ENCODE data around the gene RBM26. TPM values are rescaled to one million over a fixed set of nuclear protein-coding genes. Genes with fewer than 3 reads are reported as not detected.

RBM26 gene
- total RNA-seq, 2 donors from 2014 or later: 29.0 to 45.9 TPM

DNA sequence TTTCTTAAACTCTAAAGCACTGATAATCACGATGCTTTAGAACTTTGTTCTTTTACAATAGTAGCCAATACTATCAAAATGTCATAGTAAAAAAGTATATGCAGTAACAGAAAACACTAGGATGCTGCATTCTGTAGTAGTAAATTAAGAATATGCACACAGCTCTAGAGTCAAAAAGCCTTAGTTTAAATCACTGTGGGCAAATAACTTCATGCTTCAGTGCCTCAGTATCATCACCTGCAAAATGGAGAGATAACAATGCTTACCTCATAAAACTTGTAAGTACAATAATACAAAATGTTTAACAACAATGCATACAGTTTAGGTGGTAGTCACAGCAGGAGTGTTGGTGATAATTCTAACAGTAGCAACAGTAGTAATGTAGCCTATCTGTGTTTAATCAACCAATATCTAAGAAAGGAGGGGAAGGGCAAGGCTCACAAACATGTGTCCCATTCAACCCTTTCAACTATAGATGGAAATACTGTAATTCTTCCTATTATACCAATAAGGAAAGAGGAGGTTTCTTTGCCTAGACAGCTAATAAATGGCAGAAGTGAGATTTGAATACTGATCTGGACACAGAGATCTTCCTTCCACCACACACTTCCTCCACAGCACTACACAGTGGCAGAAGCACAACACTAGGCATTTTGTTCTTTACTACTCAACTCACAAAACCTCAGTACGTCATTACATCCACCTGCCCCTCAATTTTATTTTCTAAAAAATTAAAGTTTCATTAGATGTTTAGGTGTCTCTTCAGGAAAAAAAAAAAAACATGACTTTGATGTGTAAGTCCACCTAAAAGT is 4.6 kb downstream of the RBM26 start:
- Histone ChIP-seq H3K27me3 (replicated peaks; ENCODE audit: insufficient read depth) (no peaks in the 10 kb centered on the region), H3K4me1 (replicated peaks) (no peaks in the 10 kb centered on the region), H3K27ac (no peak overlapping the region), H3K9me3 (no peaks in the 10 kb centered on the region), H3K4me3 (no peak overlapping the region), H3K36me3 (no peaks in the 10 kb centered on the region)
- no peak for DNase-seq (ENCODE audit: low spot score)
- WGBS: 34% methylated on average over 2 of the region's 2 CpGs
- intact Hi-C loops (cut with DNase I): no loop called here
- TF ChIP-seq POLR2A (IDR thresholded peaks at IDR 0.05) (no peak), POLR2AphosphoS5 (IDR thresholded peaks at IDR 0.05) (no peak)
- TF ChIP-seq, protein P1, sequence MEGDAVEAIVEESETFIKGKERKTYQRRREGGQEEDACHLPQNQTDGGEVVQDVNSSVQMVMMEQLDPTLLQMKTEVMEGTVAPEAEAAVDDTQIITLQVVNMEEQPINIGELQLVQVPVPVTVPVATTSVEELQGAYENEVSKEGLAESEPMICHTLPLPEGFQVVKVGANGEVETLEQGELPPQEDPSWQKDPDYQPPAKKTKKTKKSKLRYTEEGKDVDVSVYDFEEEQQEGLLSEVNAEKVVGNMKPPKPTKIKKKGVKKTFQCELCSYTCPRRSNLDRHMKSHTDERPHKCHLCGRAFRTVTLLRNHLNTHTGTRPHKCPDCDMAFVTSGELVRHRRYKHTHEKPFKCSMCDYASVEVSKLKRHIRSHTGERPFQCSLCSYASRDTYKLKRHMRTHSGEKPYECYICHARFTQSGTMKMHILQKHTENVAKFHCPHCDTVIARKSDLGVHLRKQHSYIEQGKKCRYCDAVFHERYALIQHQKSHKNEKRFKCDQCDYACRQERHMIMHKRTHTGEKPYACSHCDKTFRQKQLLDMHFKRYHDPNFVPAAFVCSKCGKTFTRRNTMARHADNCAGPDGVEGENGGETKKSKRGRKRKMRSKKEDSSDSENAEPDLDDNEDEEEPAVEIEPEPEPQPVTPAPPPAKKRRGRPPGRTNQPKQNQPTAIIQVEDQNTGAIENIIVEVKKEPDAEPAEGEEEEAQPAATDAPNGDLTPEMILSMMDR (IDR thresholded peaks at IDR 0.05): no peak

DNA sequence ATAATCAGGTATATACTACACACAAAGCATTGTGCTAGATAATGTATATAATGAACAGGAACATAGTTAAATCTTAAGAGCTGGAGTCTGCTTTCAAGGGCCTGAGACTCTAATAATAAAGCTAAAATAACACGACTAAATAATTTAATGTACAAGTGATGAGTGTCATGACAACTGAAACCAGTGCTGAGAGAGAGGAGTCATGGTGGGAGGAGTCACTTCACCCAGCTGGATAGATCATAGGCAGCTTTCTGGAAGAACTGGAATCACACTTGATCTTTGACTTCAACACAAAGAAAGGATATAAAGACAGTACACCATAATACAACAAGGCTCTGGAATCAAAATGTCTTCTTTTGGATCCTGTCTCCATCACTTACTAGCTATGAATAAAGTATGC is 7.1 kb downstream of the RBM26 start:
- no peaks in the 10 kb centered on the region for H3K27me3 ChIP-seq (replicated peaks; ENCODE audit: insufficient read depth)
- H3K4me1 ChIP-seq (replicated peaks): no peaks in the 10 kb centered on the region
- no peaks in the 10 kb centered on the region for H3K9me3 ChIP-seq
- TF ChIP-seq POLR2A (IDR thresholded peaks at IDR 0.05) (no peak), POLR2AphosphoS5 (IDR thresholded peaks at IDR 0.05) (no peak)
- TF ChIP-seq, protein P1 (IDR thresholded peaks at IDR 0.05): no peak
- H3K27ac ChIP-seq: no peak overlapping the region
- 71% methylated on average over 1 of the region's 1 CpG for WGBS
- intact Hi-C loops (cut with DNase I): no loop called here
- no peak overlapping the region for H3K4me3 ChIP-seq
- DNase-seq (ENCODE audit: low spot score): no peak
- no peaks in the 10 kb centered on the region for H3K36me3 ChIP-seq

DNA sequence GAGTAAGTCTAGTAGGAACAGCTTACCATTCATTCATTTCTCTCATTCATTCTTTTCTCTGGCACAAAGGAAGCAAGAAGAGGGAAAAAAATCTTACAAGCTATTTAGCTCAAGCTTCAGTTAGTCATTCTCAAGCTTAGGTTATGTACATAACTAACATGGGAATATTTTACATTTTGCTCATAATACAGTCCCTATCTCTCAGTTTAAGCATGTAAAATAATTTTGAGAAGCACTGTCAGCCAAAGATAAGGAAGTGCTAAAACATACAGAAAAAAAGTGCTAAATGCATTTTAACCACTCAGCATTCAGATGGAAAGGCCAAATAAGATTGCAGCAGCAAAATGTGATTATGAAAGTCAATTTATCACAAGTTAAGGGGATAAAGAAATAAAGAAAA is 7.9 kb downstream of the RBM26 start:
- no peaks in the 10 kb centered on the region for H3K4me1 ChIP-seq (replicated peaks)
- no peak for TF ChIP-seq POLR2A (IDR thresholded peaks at IDR 0.05)

DNA sequence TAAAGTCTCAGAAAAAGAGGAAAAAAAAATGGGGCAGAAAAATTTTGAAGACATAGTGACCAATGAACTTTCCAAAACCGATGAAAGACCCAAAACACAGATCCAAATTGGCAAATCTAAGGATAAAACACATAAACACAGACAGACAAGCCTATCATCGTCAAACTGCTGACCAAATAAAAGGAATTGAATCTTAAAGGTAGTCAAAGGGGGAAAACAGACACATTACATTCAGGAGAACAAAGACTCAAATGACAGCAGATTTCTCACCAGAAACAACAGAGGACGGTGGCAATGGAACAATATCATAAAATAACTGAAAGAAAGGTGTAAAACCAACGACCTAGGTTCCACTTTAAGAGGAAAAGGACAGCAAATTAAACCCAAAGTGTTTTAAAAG is 10.2 kb downstream of the RBM26 start:
- DNase-seq (ENCODE audit: low spot score): no peak
- Histone ChIP-seq H3K4me1 (replicated peaks) (no peaks in the 10 kb centered on the region), H3K36me3 (no peaks in the 10 kb centered on the region), H3K27me3 (replicated peaks; ENCODE audit: insufficient read depth) (no peaks in the 10 kb centered on the region), H3K4me3 (no peak overlapping the region), H3K27ac (no peak overlapping the region), H3K9me3 (no peaks in the 10 kb centered on the region)
- WGBS: 95% methylated on average over 4 of the region's 4 CpGs
- TF ChIP-seq, protein P1 (IDR thresholded peaks at IDR 0.05): no peak
- TF ChIP-seq POLR2AphosphoS5 (IDR thresholded peaks at IDR 0.05): no peak
- no peak for TF ChIP-seq POLR2A (IDR thresholded peaks at IDR 0.05)
- intact Hi-C loops (cut with DNase I): no loop called here

More for the DNA sequence above, 7.9 kb downstream of the RBM26 start:
- Histone ChIP-seq H3K27me3 (replicated peaks; ENCODE audit: insufficient read depth) (no peaks in the 10 kb centered on the region), H3K4me3 (no peak overlapping the region), H3K27ac (no peak overlapping the region), H3K36me3 (no peaks in the 10 kb centered on the region), H3K9me3 (no peaks in the 10 kb centered on the region)
- no peak for DNase-seq (ENCODE audit: low spot score)
- intact Hi-C loops (cut with DNase I): no loop called here

DNA sequence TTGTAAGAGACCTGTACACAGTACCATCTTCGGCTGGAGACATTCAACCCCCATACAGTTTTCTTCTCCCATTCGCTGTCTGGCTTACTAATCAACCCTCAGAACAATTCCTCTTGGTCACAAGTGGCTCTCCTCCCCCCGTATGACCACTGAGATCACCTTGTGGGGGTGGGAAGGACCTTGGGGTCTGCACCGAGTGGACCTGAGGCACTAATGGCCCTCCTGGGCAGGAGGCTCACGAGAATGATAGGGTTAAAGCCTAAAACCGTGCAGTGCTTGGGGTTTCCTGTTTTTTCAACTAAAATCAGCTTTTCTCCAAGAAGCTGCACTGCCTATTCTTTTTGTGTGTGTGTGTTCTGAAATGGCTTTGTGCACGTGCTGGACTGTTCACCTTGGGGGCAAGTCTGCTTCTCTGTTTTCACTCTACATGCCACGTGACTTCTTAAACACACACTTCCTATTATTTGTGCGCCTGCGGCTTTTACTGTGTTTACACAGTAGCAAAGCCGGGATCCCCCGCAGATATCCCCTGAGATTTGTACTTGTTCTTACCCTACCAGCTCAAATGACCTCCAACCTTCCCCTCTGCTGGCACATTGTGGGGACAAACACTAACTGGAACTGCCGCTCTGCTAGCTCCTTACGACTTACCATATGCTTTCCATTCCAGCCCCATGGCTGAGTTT is 12.3 kb downstream of the RBM26 start:
- H3K27ac ChIP-seq: no peak overlapping the region
- no peaks in the 10 kb centered on the region for H3K27me3 ChIP-seq (replicated peaks; ENCODE audit: insufficient read depth)
- DNase-seq (ENCODE audit: low spot score): no peak
- WGBS: 47% methylated on average over 14 of the region's 14 CpGs
- no peaks in the 10 kb centered on the region for H3K9me3 ChIP-seq
- no peak for TF ChIP-seq POLR2A (IDR thresholded peaks at IDR 0.05)
- TF ChIP-seq, protein P1 (IDR thresholded peaks at IDR 0.05): no peak
- no peak for TF ChIP-seq POLR2AphosphoS5 (IDR thresholded peaks at IDR 0.05)
- H3K36me3 ChIP-seq: no peaks in the 10 kb centered on the region
- H3K4me1 ChIP-seq (replicated peaks): no peaks in the 10 kb centered on the region
- H3K4me3 ChIP-seq: no peak overlapping the region
- intact Hi-C loops (cut with DNase I): no loop called here

All from prostate gland (tissue), 2 donors.